Measurements from ENCODE around the gene LIMS2. TPM values are rescaled to one million over a fixed set of nuclear protein-coding genes. Genes with fewer than 3 reads are reported as not detected.

LIMS2 gene
- polyA plus RNA-seq, 1 donor (not counting 4 experiments of a cell fraction or from before 2014, with no cell fraction given): not detected

DNA sequence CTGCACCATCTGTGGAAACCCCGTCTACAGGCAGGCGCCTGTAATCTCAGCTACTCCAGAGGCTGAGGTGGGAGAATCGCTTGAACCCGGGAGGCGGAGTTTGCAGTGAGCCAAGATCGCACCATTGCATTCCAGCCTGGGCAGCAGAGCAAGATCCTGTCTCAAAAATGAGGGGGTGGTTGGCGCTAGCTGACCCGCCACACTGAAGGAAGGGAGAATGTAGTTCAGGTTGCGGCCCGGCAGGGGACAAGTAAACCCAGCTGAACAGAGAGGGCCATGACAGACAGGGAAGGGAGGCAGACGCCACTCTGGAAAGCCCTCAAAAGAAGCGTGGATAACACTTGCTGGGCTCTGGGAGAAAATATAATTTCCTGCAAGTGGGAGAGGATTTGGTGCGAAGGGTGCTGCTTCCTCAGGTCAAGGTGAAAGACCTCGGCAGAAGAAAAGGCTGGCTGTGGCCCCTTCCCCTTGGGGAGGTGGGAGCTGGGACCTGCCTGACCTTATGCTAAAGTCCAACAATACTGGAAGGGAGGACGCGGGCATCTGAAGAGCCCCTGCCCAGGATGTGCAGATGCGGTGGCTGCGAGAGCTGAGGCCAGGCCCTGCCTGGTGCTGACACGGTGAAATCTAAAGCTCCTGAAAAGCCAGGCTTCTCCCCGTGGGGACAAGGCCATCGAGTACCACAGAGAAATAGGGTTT is 22.3 kb upstream of the LIMS2 start:
- H3K79me2 ChIP-seq (ENCODE audit: control insufficient read depth, insufficient read depth, low read length): peaks cover 4% of the 10 kb centered on the region
- H4K20me1 ChIP-seq (ENCODE audit: control insufficient read depth, extremely low read depth, insufficient read depth, low read length): no peaks in the 10 kb centered on the region
- FAIRE-seq (no peak), DNase-seq (ENCODE audit: low read depth, low spot score) (no peak)
- no peaks in the 10 kb centered on the region for H3K9me1 ChIP-seq (ENCODE audit: control insufficient read depth, extremely low read depth, insufficient read depth, low read length)
- dilution Hi-C loops (cut with MboI; ENCODE audit: extremely low pct_ligation_motif_present, low sequenced_read_pairs): loop anchor here (25.0 kb wide), 1 partner anchor 110 kb away; no protein-coding TSS in a partner anchor
- H3K36me3 ChIP-seq (ENCODE audit: control insufficient read depth in 2 of 2, extremely low read depth in 1 of 2, insufficient read depth in 2 of 2, low read length in 2 of 2): no peaks in the 10 kb centered on the region
- no peaks in the 10 kb centered on the region for H3K27me3 ChIP-seq (ENCODE audit: control insufficient read depth, extremely low read depth, insufficient read depth, low read length)
- TF ChIP-seq, protein P1, sequence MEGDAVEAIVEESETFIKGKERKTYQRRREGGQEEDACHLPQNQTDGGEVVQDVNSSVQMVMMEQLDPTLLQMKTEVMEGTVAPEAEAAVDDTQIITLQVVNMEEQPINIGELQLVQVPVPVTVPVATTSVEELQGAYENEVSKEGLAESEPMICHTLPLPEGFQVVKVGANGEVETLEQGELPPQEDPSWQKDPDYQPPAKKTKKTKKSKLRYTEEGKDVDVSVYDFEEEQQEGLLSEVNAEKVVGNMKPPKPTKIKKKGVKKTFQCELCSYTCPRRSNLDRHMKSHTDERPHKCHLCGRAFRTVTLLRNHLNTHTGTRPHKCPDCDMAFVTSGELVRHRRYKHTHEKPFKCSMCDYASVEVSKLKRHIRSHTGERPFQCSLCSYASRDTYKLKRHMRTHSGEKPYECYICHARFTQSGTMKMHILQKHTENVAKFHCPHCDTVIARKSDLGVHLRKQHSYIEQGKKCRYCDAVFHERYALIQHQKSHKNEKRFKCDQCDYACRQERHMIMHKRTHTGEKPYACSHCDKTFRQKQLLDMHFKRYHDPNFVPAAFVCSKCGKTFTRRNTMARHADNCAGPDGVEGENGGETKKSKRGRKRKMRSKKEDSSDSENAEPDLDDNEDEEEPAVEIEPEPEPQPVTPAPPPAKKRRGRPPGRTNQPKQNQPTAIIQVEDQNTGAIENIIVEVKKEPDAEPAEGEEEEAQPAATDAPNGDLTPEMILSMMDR (optimal IDR thresholded peaks at IDR 0.05 in 1 of 3, IDR thresholded peaks at IDR 0.05 in 1 of 3, conservative IDR thresholded peaks at IDR 0.05 in 1 of 3; ENCODE audit: extremely low read depth in 1 of 3, insufficient read depth in 2 of 3, low read length in 3 of 3): no peak
- TF ChIP-seq EZH2 (IDR thresholded peaks at IDR 0.05; ENCODE audit: low read length): no peak
- no peak overlapping the region for H2AFZ ChIP-seq (ENCODE audit: control insufficient read depth, low read length)
- H3K4me2 ChIP-seq (ENCODE audit: control insufficient read depth, extremely low read depth, insufficient read depth, low read depth, low read length): no peak overlapping the region
- no peaks in the 10 kb centered on the region for H3K9me3 ChIP-seq (ENCODE audit: control insufficient read depth, low read depth, low read length)
- H3K27ac ChIP-seq (ENCODE audit: control insufficient read depth, insufficient read depth, low read length): no peak overlapping the region
- no peak overlapping the region for H3K9ac ChIP-seq (ENCODE audit: control insufficient read depth, extremely low read depth, insufficient read depth, low read length)
- no peak overlapping the region for H3K4me3 ChIP-seq (ENCODE audit: control insufficient read depth in 2 of 3, extremely low read depth in 1 of 3, insufficient read depth in 2 of 3, low read depth in 1 of 3, low read length in 3 of 3)
- H3K4me1 ChIP-seq (ENCODE audit: control insufficient read depth, extremely low read depth, insufficient read depth, low read length): peaks cover 12% of the 10 kb centered on the region

DNA sequence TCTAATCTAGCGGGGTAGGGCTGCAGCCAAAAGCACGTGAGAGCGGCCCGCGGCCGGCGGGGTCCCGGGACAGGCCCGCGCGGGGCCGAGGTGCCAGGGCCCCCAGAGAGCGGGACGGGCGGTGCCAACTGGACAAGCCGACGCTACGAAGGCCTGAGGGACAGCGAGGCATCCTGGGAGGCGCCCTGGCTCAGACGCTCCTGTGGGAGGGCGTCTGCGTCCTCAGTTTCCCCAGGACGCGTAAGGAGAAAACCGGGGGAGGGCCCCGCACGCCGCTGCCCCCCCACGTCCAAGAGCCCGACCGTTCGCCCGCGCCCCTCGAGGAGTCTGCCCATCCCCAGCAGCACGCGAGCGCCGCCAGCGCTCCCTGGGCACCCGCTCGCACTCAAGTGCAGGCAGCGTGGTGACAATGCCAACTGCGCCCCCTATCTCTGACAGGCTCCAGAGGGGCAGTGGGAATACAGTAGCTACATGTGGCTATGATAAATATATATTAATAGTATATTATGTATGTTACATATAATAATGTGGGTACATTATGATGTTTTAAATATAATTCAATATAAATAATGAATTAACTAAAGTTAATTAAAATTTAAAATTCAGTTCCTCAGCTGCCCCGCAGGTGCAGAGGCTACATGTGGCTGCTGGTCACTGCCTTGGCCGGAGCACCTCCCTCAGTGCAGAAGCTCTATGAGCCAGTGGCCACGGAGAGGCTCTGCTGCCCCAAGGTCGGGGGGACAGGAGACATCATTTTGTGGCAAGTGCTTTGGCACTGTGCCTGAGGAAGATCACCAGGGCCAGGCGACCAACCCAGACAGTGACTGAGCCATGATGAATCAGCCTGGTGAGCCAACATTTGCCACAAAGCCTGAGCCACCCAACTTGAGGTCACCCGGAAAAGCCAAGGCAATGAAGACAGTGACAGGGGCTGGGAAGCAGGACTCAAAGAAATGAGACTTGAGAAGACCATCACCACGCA is 20.5 kb upstream of the LIMS2 start:
- no peaks in the 10 kb centered on the region for H3K9me1 ChIP-seq (ENCODE audit: control insufficient read depth, extremely low read depth, insufficient read depth, low read length)
- H3K79me2 ChIP-seq (ENCODE audit: control insufficient read depth, insufficient read depth, low read length): no peaks in the 10 kb centered on the region
- TF ChIP-seq EZH2 (IDR thresholded peaks at IDR 0.05; ENCODE audit: low read length): no peak
- TF ChIP-seq, protein P1 (optimal IDR thresholded peaks at IDR 0.05 in 1 of 3, IDR thresholded peaks at IDR 0.05 in 1 of 3, conservative IDR thresholded peaks at IDR 0.05 in 1 of 3; ENCODE audit: extremely low read depth in 1 of 3, insufficient read depth in 2 of 3, low read length in 3 of 3): peak in 2 of 3 experiments; percentile 51 to 68
- no peak overlapping the region for H3K27ac ChIP-seq (ENCODE audit: control insufficient read depth, insufficient read depth, low read length)
- DNase-seq (ENCODE audit: low read depth, low spot score): no peak
- H3K36me3 ChIP-seq (ENCODE audit: control insufficient read depth in 2 of 2, extremely low read depth in 1 of 2, insufficient read depth in 2 of 2, low read length in 2 of 2): no peaks in the 10 kb centered on the region
- H3K4me2 ChIP-seq (ENCODE audit: control insufficient read depth, extremely low read depth, insufficient read depth, low read depth, low read length): peak overlapping the region; percentile 37
- no peak overlapping the region for H3K9ac ChIP-seq (ENCODE audit: control insufficient read depth, extremely low read depth, insufficient read depth, low read length)
- H3K4me3 ChIP-seq (ENCODE audit: control insufficient read depth in 2 of 3, extremely low read depth in 1 of 3, insufficient read depth in 2 of 3, low read depth in 1 of 3, low read length in 3 of 3): no peak overlapping the region
- no peak for FAIRE-seq
- peak overlapping the region; percentile 15 for H2AFZ ChIP-seq (ENCODE audit: control insufficient read depth, low read length)
- H3K27me3 ChIP-seq (ENCODE audit: control insufficient read depth, extremely low read depth, insufficient read depth, low read length): no peaks in the 10 kb centered on the region
- peaks cover 6% of the 10 kb centered on the region for H3K4me1 ChIP-seq (ENCODE audit: control insufficient read depth, extremely low read depth, insufficient read depth, low read length)
- no peaks in the 10 kb centered on the region for H4K20me1 ChIP-seq (ENCODE audit: control insufficient read depth, extremely low read depth, insufficient read depth, low read length)
- dilution Hi-C loops (cut with MboI; ENCODE audit: extremely low pct_ligation_motif_present, low sequenced_read_pairs): loop anchor here (25.0 kb wide), 1 partner anchor 108 kb away; no protein-coding TSS in a partner anchor
- H3K9me3 ChIP-seq (ENCODE audit: control insufficient read depth, low read depth, low read length): no peaks in the 10 kb centered on the region
